ENCODE measurements around the gene LHFPL6.
A peak's percentile ranks its signal among the peaks of the same experiment; 100 is the strongest.

The LHFPL6 gene

DNA sequence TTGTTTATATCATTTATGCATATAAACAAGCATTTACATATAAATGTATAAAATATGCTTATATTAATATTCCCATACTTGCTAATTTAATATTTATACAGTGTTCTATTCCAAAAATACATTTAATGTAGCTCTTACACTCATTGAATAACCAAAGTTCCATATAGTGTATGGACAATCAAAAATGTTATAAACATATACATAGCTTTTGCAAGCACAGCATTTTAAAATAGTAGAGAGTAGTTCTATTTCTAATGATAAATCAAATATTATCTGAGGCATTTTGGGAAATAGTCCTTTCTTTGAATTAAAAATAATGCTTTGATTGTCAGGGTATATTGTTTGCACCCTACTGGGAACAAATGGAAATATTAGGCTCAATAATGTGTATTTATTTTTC is 30.0 kb upstream of the LHFPL6 start:
- no peak for TF ChIP-seq YY1 (IDR thresholded peaks at IDR 0.05; ENCODE audit: low read depth)
- no peak for TF ChIP-seq NFIC (IDR thresholded peaks at IDR 0.05)
- no peak for TF ChIP-seq CREB1 (IDR thresholded peaks at IDR 0.05; ENCODE audit: low read depth)
- no peak for TF ChIP-seq EP300 (IDR thresholded peaks at IDR 0.05; ENCODE audit: borderline replicate concordance)
- no peak for TF ChIP-seq FOXM1 (IDR thresholded peaks at IDR 0.05; ENCODE audit: borderline replicate concordance, low read depth)
- no peak for TF ChIP-seq TAF1 (IDR thresholded peaks at IDR 0.05; ENCODE audit: low read depth)
- no peak for TF ChIP-seq CEBPB (IDR thresholded peaks at IDR 0.05)
- no peak for TF ChIP-seq TCF12 (IDR thresholded peaks at IDR 0.05; ENCODE audit: low read depth)
- TF ChIP-seq ZBTB7A (IDR thresholded peaks at IDR 0.05; ENCODE audit: low read depth) = no peak
- no peak for TF ChIP-seq RAD21 (IDR thresholded peaks at IDR 0.05; ENCODE audit: low read depth)

DNA sequence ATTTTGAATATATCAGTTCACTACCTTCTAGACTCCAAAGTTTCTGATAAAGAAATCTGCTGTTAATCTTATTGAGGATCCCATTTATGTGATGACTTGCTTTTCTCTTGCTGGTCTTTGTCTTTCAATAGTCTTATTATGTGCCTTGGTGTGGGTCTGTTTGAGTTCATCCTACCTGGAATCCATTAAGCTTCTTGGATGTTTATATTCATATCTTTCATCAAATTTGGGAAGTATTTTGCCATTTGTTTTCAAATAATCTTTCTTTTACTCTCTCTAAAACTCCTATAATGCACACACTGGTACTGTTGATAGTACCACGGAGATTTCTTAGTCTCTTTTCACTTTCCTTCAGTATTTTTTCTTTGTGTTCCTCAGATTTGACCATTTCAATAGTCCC is 28.3 kb upstream of the LHFPL6 start:
- no peak for TF ChIP-seq ZBTB7A (IDR thresholded peaks at IDR 0.05; ENCODE audit: low read depth)

- TF ChIP-seq RAD21 (IDR thresholded peaks at IDR 0.05; ENCODE audit: low read depth) (no peak), EGR1 (IDR thresholded peaks at IDR 0.05) (no peak), CEBPB (IDR thresholded peaks at IDR 0.05) (no peak), CREB1 (IDR thresholded peaks at IDR 0.05; ENCODE audit: low read depth) (no peak), EP300 (IDR thresholded peaks at IDR 0.05; ENCODE audit: borderline replicate concordance) (no peak), FOXM1 (IDR thresholded peaks at IDR 0.05; ENCODE audit: borderline replicate concordance, low read depth) (no peak), TCF12 (IDR thresholded peaks at IDR 0.05; ENCODE audit: low read depth) (no peak), NFIC (IDR thresholded peaks at IDR 0.05) (no peak), TAF1 (IDR thresholded peaks at IDR 0.05; ENCODE audit: low read depth) (no peak), TEAD4 (IDR thresholded peaks at IDR 0.05) (no peak), ZBTB7A (IDR thresholded peaks at IDR 0.05; ENCODE audit: low read depth) (no peak), YY1 (IDR thresholded peaks at IDR 0.05; ENCODE audit: low read depth) (no peak), MAX (IDR thresholded peaks at IDR 0.05) (no peak)
- TF ChIP-seq, protein P1, sequence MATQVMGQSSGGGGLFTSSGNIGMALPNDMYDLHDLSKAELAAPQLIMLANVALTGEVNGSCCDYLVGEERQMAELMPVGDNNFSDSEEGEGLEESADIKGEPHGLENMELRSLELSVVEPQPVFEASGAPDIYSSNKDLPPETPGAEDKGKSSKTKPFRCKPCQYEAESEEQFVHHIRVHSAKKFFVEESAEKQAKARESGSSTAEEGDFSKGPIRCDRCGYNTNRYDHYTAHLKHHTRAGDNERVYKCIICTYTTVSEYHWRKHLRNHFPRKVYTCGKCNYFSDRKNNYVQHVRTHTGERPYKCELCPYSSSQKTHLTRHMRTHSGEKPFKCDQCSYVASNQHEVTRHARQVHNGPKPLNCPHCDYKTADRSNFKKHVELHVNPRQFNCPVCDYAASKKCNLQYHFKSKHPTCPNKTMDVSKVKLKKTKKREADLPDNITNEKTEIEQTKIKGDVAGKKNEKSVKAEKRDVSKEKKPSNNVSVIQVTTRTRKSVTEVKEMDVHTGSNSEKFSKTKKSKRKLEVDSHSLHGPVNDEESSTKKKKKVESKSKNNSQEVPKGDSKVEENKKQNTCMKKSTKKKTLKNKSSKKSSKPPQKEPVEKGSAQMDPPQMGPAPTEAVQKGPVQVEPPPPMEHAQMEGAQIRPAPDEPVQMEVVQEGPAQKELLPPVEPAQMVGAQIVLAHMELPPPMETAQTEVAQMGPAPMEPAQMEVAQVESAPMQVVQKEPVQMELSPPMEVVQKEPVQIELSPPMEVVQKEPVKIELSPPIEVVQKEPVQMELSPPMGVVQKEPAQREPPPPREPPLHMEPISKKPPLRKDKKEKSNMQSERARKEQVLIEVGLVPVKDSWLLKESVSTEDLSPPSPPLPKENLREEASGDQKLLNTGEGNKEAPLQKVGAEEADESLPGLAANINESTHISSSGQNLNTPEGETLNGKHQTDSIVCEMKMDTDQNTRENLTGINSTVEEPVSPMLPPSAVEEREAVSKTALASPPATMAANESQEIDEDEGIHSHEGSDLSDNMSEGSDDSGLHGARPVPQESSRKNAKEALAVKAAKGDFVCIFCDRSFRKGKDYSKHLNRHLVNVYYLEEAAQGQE (IDR thresholded peaks at IDR 0.05; ENCODE audit: low read depth) = no peak
- TF ChIP-seq, protein P2, sequence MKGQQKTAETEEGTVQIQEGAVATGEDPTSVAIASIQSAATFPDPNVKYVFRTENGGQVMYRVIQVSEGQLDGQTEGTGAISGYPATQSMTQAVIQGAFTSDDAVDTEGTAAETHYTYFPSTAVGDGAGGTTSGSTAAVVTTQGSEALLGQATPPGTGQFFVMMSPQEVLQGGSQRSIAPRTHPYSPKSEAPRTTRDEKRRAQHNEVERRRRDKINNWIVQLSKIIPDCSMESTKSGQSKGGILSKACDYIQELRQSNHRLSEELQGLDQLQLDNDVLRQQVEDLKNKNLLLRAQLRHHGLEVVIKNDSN (IDR thresholded peaks at IDR 0.05) = no peak
These were observed 20.5 kb upstream of the LHFPL6 start for GRCh38 chr13:39623466-39623865.

- TF ChIP-seq FOXM1 (IDR thresholded peaks at IDR 0.05; ENCODE audit: borderline replicate concordance, low read depth) (no peak), TEAD4 (IDR thresholded peaks at IDR 0.05) (no peak), RAD21 (IDR thresholded peaks at IDR 0.05; ENCODE audit: low read depth) (no peak), YY1 (IDR thresholded peaks at IDR 0.05; ENCODE audit: low read depth) (no peak), MAX (IDR thresholded peaks at IDR 0.05) (no peak)
- TF ChIP-seq, protein P2 (IDR thresholded peaks at IDR 0.05) = no peak
- TF ChIP-seq, protein P1 (IDR thresholded peaks at IDR 0.05; ENCODE audit: low read depth) = no peak
These were observed 15.6 kb upstream of the LHFPL6 start for GRCh38 chr13:39618561-39618960.

DNA sequence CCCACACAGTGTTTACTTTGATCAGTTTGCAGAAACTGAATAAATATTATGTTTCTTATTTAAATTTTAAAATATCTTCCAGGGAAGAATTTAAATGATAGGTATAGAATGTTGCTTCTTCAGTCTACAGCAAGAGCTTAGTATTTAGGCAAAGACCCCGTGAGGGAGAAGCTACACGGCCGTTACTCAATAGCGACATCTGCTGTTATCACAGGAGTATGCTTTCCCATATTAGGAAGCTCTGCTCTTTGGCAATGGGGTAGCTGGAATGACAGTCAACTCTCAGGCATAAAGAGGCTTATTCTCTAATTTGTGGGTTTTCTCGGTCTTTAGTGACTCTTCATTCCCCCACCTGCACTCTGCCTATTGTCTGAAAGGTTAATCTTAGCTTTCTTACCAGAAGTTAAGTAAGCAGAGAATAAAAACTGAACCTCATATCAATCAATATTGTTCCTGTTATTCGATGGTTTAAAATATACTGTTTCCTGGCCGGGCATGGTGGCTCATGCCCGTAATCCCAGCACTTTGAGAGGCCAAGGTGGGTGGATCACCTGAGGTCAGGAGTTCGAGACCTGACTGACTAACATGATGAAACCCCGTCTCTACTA is 13.2 kb upstream of the LHFPL6 start:
- TF ChIP-seq YY1 (IDR thresholded peaks at IDR 0.05; ENCODE audit: low read depth) (no peak), RAD21 (IDR thresholded peaks at IDR 0.05; ENCODE audit: low read depth) (peak; percentile 85)

GRCh38 chr13:39612023-39612637 is 9.1 kb upstream of the LHFPL6 start:
- TF ChIP-seq TEAD4 (IDR thresholded peaks at IDR 0.05) (peak; percentile 95), YY1 (IDR thresholded peaks at IDR 0.05; ENCODE audit: low read depth) (no peak), EGR1 (IDR thresholded peaks at IDR 0.05) (no peak), TCF12 (IDR thresholded peaks at IDR 0.05; ENCODE audit: low read depth) (no peak), MAX (IDR thresholded peaks at IDR 0.05) (no peak), ZBTB7A (IDR thresholded peaks at IDR 0.05; ENCODE audit: low read depth) (no peak), CREB1 (IDR thresholded peaks at IDR 0.05; ENCODE audit: low read depth) (no peak), CEBPB (IDR thresholded peaks at IDR 0.05) (no peak), FOXM1 (IDR thresholded peaks at IDR 0.05; ENCODE audit: borderline replicate concordance, low read depth) (no peak), RAD21 (IDR thresholded peaks at IDR 0.05; ENCODE audit: low read depth) (peak; percentile 80)
- TF ChIP-seq, protein P2 (IDR thresholded peaks at IDR 0.05) = no peak
